Astrocyte of the spinal cord (primary cell): ENCODE measurements around the gene CACNA1B.

Experiments
- DNase-seq: peaks from one replicate; pipeline ENCODE4 v3.0.0; 2011; ENCODE audit warnings: low read depth, low spot score
- H3K4me3 ChIP-seq: 2 replicates; pipeline ENCODE4 v1.5.1; 2011; ENCODE audit warnings: low read depth, mild to moderate bottlenecking, low read length, moderate library complexity
- in situ Hi-C: cut with HindIII; loops from 2 replicates; pipeline ENCODE4 v1.10.0; 2017; ENCODE audit warnings: low sequenced_read_pairs
- TF ChIP-seq, protein P1 (sequence below): IDR thresholded peaks from 2 replicates; pipeline ENCODE4 v1.5.1; 2012; ENCODE audit warnings: low read depth, mild to moderate bottlenecking, low read length, inconsistent platforms

CACNA1B gene

GRCh38 chr9:138101444-138102234, 224.1 kb downstream of the CACNA1B start:
- in situ Hi-C loops, result no loop called here
- TF ChIP-seq, protein P1, sequence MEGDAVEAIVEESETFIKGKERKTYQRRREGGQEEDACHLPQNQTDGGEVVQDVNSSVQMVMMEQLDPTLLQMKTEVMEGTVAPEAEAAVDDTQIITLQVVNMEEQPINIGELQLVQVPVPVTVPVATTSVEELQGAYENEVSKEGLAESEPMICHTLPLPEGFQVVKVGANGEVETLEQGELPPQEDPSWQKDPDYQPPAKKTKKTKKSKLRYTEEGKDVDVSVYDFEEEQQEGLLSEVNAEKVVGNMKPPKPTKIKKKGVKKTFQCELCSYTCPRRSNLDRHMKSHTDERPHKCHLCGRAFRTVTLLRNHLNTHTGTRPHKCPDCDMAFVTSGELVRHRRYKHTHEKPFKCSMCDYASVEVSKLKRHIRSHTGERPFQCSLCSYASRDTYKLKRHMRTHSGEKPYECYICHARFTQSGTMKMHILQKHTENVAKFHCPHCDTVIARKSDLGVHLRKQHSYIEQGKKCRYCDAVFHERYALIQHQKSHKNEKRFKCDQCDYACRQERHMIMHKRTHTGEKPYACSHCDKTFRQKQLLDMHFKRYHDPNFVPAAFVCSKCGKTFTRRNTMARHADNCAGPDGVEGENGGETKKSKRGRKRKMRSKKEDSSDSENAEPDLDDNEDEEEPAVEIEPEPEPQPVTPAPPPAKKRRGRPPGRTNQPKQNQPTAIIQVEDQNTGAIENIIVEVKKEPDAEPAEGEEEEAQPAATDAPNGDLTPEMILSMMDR, result no peak
- no peak overlapping the region for H3K4me3 ChIP-seq
- DNase-seq, result no peak

GRCh38 chr9:138102246-138103051, 224.9 kb downstream of the CACNA1B start:
- H3K4me3 ChIP-seq, result no peak overlapping the region
- DNase-seq, result no peak
- TF ChIP-seq, protein P1, result no peak
- in situ Hi-C loops, result no loop called here

DNA sequence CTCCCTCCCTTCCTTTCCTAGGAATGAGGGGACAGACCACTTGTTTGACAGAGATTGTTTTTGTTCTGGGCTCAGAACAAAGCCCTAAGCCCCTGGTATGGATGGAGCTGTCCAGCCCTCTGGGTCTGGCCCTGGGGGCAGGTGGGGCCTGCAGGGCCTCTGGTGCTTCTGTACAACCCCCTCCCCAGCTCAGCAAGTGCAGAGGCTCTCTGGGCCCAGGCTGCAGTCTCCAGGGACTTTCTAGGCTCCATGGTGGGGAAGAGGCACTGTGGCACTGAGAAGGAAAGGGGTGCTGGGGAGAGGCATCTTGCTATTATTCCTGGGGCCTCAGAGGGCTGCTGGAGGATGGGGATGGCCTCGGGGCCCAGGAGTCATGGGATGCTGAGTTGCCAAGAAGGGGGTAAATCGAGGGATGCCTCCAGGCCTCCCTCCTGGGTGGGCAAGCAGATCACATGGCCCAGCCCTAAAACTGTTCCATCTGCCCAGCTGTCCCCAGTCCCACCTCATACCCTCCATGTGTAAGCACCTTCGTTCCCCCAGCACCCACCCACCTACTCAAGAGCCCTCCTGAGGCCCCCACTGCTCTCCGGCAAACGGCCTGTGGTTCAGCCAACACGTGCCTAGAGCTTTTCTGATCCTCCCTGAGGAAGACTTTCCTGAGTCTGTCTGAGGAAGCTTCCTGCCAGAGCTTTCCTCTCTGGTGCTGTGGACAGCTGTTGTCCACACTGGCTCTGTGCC, 225.7 kb downstream of the CACNA1B start:
- in situ Hi-C loops, result no loop called here
- TF ChIP-seq, protein P1, result no peak
- H3K4me3 ChIP-seq, result no peak overlapping the region
- no peak for DNase-seq

DNA sequence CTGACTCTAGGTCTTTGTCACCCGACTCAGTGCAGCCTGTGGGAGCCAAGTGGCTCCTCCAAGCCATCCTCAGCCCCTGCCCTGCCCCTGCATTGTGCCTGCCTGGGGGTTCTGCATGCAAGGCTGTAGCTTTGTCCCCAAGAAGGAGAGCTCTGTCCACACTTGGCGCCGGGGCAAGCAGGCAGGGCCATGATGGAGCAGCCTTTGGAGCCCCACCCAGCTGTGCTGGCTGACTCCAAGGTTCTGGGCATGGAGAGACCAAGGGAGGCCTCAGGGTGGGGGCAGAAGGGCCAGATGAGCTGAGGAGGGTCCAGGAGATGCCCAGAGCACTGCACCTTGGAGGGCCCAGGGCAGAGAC, 226.2 kb downstream of the CACNA1B start:
- no peak overlapping the region for H3K4me3 ChIP-seq
- TF ChIP-seq, protein P1, result no peak
- in situ Hi-C loops, result no loop called here
- DNase-seq, result no peak

DNA sequence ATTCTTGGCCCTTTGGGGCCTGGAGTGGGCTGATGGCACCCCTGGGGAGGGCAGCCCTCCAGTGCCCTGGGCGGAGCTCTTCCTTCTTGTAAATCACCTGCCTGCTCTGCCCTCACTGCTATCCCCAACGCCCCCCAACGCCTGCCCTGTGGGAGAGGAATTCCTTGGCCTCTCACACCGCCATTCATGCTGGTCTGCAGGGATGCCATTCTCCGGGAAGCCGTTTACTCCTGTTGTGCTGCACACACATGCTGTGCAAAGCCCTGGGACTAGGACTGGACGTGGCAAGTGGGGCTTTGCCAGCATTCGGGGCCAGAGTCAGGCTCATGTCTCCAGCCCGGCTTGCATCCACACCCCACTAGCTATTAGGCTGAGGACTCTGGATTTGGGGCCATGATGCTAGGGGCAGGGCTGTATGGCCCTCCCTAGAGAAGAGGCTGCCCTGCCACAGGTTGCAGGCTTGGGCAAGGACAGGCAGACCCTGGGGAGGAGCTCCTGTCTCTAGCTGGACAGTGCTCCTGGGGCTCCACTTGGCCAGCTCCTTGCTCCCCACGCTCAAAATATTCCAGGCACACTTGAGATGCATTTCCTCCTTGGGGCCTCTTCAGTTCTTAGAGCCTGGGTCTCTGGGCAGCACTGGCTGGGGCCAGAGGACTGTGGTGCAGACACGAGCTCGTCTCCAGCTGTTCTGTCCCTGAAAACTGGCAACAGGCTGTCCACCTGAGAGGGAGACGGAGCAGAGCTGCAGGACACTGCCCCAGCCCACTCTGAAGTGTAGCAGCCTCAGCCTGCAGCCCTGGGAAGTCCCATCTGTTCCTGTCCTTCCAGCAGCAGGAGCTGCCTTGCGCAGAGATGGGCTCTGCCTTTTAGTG, 226.9 kb downstream of the CACNA1B start:
- in situ Hi-C loops, result no loop called here
- no peak for DNase-seq
- TF ChIP-seq, protein P1, result no peak
- no peak overlapping the region for H3K4me3 ChIP-seq

DNA sequence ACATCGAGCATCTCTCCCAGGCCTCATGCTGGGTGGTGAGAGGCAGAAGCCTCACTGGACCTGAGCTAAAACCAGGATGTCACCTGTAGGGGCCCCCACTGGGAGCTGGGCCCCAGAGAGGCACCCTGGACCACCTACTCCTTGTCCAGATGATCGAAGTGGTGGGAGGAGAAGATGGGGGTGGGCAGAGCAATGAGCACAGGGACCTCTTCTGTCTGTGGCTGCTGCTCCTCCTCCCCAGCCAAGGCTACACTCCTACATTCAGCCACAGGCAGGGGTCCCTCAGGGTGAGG, 227.5 kb downstream of the CACNA1B start:
- TF ChIP-seq, protein P1, result no peak
- in situ Hi-C loops, result no loop called here
- H3K4me3 ChIP-seq, result no peak overlapping the region
- no peak for DNase-seq
